ENCODE data around the gene ATF7.
"Not testable (repeated sequence)": the region's sequence is repeated elsewhere in the genome, so short reads cannot be mapped to it uniquely, and the experiment has no call there.

The ATF7 gene

GRCh38 chr12:53626702-53627169 is 554 bp upstream of the ATF7 start:
- no peak for DNase-seq

- DNase-seq: no peak
Observed at GRCh38 chr12:53625373-53625945, 723 bp downstream of the ATF7 start.

- DNase-seq: no peak
Observed at GRCh38 chr12:53624956-53625355, 1.2 kb downstream of the ATF7 start.

- no peak for DNase-seq
Observed at GRCh38 chr12:53624458-53624857, 1.7 kb downstream of the ATF7 start.

- DNase-seq: peak; percentile 61
Observed at GRCh38 chr12:53623548-53624385, 2.4 kb downstream of the ATF7 start.

- no peak for DNase-seq
Observed at GRCh38 chr12:53622724-53623123, 3.5 kb downstream of the ATF7 start.

GRCh38 chr12:53618275-53618674 is 7.9 kb downstream of the ATF7 start:
- no peak for DNase-seq

- DNase-seq: no peak
Observed at GRCh38 chr12:53617700-53618099, 8.5 kb downstream of the ATF7 start.

- DNase-seq: no peak
Observed at GRCh38 chr12:53616950-53617349, 9.2 kb downstream of the ATF7 start.

- no peak for DNase-seq
Observed at GRCh38 chr12:53613821-53614220, 12.4 kb downstream of the ATF7 start.

GRCh38 chr12:53612978-53613377 is 13.2 kb downstream of the ATF7 start:
- DNase-seq: no peak

GRCh38 chr12:53611304-53611703 is 14.9 kb downstream of the ATF7 start:
- DNase-seq: no peak

GRCh38 chr12:53606688-53607087 is 19.5 kb downstream of the ATF7 start:
- not testable (repeated sequence) for DNase-seq

- DNase-seq: no peak
Observed at GRCh38 chr12:53604581-53604980, 21.6 kb downstream of the ATF7 start.

GRCh38 chr12:53603804-53604203 is 22.4 kb downstream of the ATF7 start:
- no peak for DNase-seq

- DNase-seq: no peak
Observed at GRCh38 chr12:53603196-53603595, 23.0 kb downstream of the ATF7 start.

- DNase-seq: no peak
Observed at GRCh38 chr12:53602176-53602864, 23.9 kb downstream of the ATF7 start.

GRCh38 chr12:53601296-53601847 is 24.8 kb downstream of the ATF7 start:
- no peak for DNase-seq

- DNase-seq: no peak
Observed at GRCh38 chr12:53600490-53601295, 25.5 kb downstream of the ATF7 start.

- DNase-seq: no peak
Observed at GRCh38 chr12:53599579-53599978, 26.6 kb downstream of the ATF7 start.

GRCh38 chr12:53598971-53599370 is 27.2 kb downstream of the ATF7 start:
- DNase-seq: not testable (repeated sequence)

- no peak for DNase-seq
Observed at GRCh38 chr12:53596920-53597363, 29.2 kb downstream of the ATF7 start.

Data from femur (tissue), 1 donor.